Measurements from ENCODE around the gene CCT7. TPM values are rescaled to one million over a fixed set of nuclear protein-coding genes. Genes with fewer than 3 reads are reported as not detected.

Gene CCT7
- total RNA-seq, 3 donors from 2014 or later = 180 to 223 (median 187) TPM

GRCh38 chr2:73210696-73211095 is 23.4 kb upstream of the CCT7 start:
- no peak for DNase-seq (ENCODE audit: low spot score in 2 of 2)
- Histone ChIP-seq H3K4me3 (no peak overlapping the region), H3K36me3 (no peaks in the 10 kb centered on the region), H3K9me3 (no peaks in the 10 kb centered on the region), H3K27me3 (peaks cover 0 to 6% of the 10 kb centered on the region in 2 donors), H3K4me1 (no peaks in the 10 kb centered on the region), H3K27ac (no peak overlapping the region)
- no peak for TF ChIP-seq POLR2A (IDR thresholded peaks at IDR 0.05)
- TF ChIP-seq POLR2AphosphoS5 (IDR thresholded peaks at IDR 0.05) = no peak
- no peak for TF ChIP-seq CTCF (IDR thresholded peaks at IDR 0.05)
- intact Hi-C loops (cut with DNase I; ENCODE audit: low total_unique reads) = no loop called here

- intact Hi-C loops (cut with DNase I; ENCODE audit: low total_unique reads) = no loop called here
- Histone ChIP-seq H3K4me1 (no peaks in the 10 kb centered on the region), H3K27ac (no peak overlapping the region), H3K9me3 (no peaks in the 10 kb centered on the region), H3K27me3 (peaks cover 0 to 6% of the 10 kb centered on the region in 2 donors), H3K4me3 (no peak overlapping the region), H3K36me3 (no peaks in the 10 kb centered on the region)
- no peak for TF ChIP-seq CTCF (IDR thresholded peaks at IDR 0.05)
- TF ChIP-seq POLR2AphosphoS5 (IDR thresholded peaks at IDR 0.05) = no peak
- no peak for TF ChIP-seq POLR2A (IDR thresholded peaks at IDR 0.05)
- no peak for DNase-seq (ENCODE audit: low spot score in 2 of 2)
Measured at GRCh38 chr2:73212098-73212447, 22.0 kb upstream of the CCT7 start.

GRCh38 chr2:73212448-73213176 is 21.5 kb upstream of the CCT7 start:
- DNase-seq (ENCODE audit: low spot score in 2 of 2) = peak; percentile 26 to 67

GRCh38 chr2:73214120-73215035 is 19.7 kb upstream of the CCT7 start, which contains the start of gene SMYD5:
Gene SMYD5, plus strand, starts transcription at chr2:73214245. Its CDS starts 22 bp downstream, at chr2:73214267.
- Histone ChIP-seq H3K4me3 (peak within 1 kb of the TSS; percentile 84 to 92 (median 87)), H3K36me3 (no peaks in the 10 kb centered on the region), H3K27me3 (peaks cover 0 to 6% of the 10 kb centered on the region in 2 donors), H3K4me1 (no peaks in the 10 kb centered on the region), H3K27ac (peak within 1 kb of the TSS; percentile 63 to 84), H3K9me3 (no peaks in the 10 kb centered on the region)
- peak; percentile 67 to 76 for DNase-seq (ENCODE audit: low spot score in 2 of 2)
- intact Hi-C loops (cut with DNase I; ENCODE audit: low total_unique reads) = no loop called here
- TF ChIP-seq POLR2A (IDR thresholded peaks at IDR 0.05) (no peak), POLR2AphosphoS5 (IDR thresholded peaks at IDR 0.05) (peak; percentile 69 to 81 (median 76))

More at GRCh38 chr2:73212448-73213176, 21.5 kb upstream of the CCT7 start:
- no peak overlapping the region for H3K27ac ChIP-seq
- TF ChIP-seq POLR2A (IDR thresholded peaks at IDR 0.05) (no peak), CTCF (IDR thresholded peaks at IDR 0.05) (peak; percentile 73 to 79 (median 77))
- no peaks in the 10 kb centered on the region for H3K4me1 ChIP-seq
- no peaks in the 10 kb centered on the region for H3K36me3 ChIP-seq
- H3K9me3 ChIP-seq = no peaks in the 10 kb centered on the region
- peaks cover 0 to 6% of the 10 kb centered on the region in 2 donors for H3K27me3 ChIP-seq
- H3K4me3 ChIP-seq = no peak overlapping the region
- intact Hi-C loops (cut with DNase I; ENCODE audit: low total_unique reads) = no loop called here

GRCh38 chr2:73215254-73215653 is 18.9 kb upstream of the CCT7 start:
- Histone ChIP-seq H3K9me3 (no peaks in the 10 kb centered on the region), H3K27ac (no peak overlapping the region), H3K4me3 (peak overlapping the region in 1 of 3 donors; percentile 92), H3K27me3 (no peaks in the 10 kb centered on the region), H3K4me1 (no peaks in the 10 kb centered on the region), H3K36me3 (no peaks in the 10 kb centered on the region)
- intact Hi-C loops (cut with DNase I; ENCODE audit: low total_unique reads) = no loop called here
- no peak for TF ChIP-seq CTCF (IDR thresholded peaks at IDR 0.05)
- no peak for TF ChIP-seq POLR2AphosphoS5 (IDR thresholded peaks at IDR 0.05)
- no peak for TF ChIP-seq POLR2A (IDR thresholded peaks at IDR 0.05)
- no peak for DNase-seq (ENCODE audit: low spot score in 2 of 2)

Data from breast epithelium (tissue), 4 donors.